Pulmonary artery endothelial cell (primary cell): Measurements from ENCODE around the gene RTRAF. TPM values are rescaled to one million over a fixed set of nuclear protein-coding genes. Genes with fewer than 3 reads are reported as not detected.

Source experiments
- DNase-seq: peaks from one replicate; pipeline ENCODE4 v3.0.0-alpha.2; 2011; ENCODE audit warnings: low read depth, low spot score
- total RNA-seq: library from RNA; depleted of rRNA; stranded (reverse); fragments of >200 nt; gene quantifications from 2 replicates; pipeline ENCODE4 v1.2.3, GENCODE V29; 2014

The RTRAF gene
- 240 and 310 TPM in 2 replicates for total RNA-seq

GRCh38 chr14:51989293-51990234, at the start of gene RTRAF:
RTRAF (plus strand) TSS chr14:51989546; CDS start chr14:51989640, 94 bp downstream.
- DNase-seq, result peak; percentile 85

GRCh38 chr14:51939755-51940301, 49.5 kb upstream of the RTRAF start:
- no peak for DNase-seq

GRCh38 chr14:51942971-51943370, 46.4 kb upstream of the RTRAF start:
- no peak for DNase-seq

- no peak for DNase-seq
Observed at GRCh38 chr14:51950007-51950406, 39.3 kb upstream of the RTRAF start.

DNA sequence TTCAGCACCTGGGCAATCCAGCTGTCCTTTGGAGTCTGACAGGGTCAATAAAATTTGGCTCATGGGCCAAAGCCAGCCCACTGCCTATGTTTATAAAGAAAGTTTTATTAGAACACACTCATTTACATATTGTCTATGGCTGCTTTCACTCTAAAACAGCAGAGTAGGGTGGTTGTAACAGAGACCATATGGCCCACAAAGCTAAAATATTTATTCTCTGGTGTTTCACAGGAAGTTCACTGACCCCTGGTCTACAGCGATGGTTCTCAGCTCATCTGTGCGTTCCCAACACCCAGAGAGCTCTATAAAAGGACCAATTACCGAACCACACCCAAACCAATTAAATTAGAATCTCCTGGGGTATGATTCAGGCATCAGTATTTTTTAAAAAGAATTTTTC, 37.7 kb upstream of the RTRAF start:
- no peak for DNase-seq

- DNase-seq, result no peak
Observed at GRCh38 chr14:51954031-51954430, 35.3 kb upstream of the RTRAF start.

- no peak for DNase-seq
Observed at GRCh38 chr14:51954657-51955056, 34.7 kb upstream of the RTRAF start.

DNA sequence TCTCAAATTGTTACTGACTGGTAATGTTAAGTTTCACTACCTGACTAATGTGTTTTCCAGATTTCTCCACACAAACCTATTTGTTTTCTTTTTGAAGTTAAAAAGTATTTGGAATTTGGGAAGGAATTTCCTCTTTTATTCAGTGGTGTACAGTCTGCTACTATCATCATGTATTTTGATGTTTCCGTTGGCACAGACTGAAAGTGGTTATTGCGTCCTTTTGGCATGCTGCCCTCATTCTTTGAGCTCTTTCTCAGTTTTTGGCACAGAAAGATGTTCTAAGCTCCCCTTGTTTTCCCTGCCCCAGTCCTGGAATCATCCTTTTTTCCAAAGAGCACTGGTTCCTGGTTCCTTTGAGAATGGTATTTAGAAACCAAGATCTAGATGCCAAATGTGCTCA, 31.4 kb upstream of the RTRAF start:
- DNase-seq, result peak; percentile 27

DNA sequence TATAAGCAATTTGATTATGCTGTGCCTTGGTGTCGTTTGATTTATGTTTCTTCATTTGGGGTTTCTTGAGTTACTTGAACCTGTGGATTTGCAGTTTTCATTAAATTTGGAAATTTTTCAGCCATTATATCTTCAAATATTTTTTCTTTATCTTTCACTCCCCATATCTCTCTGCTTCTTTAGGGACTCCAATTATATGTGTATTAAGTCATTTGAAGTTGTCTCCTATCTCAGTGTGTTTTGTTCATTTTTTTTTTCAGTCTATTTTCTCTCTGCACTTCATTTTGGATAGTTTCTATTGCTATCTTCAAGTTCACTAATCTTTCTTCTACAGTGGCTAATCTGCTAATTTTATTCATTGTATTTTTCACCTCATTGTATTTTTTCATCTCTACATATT, 29.4 kb upstream of the RTRAF start:
- no peak for DNase-seq

DNA sequence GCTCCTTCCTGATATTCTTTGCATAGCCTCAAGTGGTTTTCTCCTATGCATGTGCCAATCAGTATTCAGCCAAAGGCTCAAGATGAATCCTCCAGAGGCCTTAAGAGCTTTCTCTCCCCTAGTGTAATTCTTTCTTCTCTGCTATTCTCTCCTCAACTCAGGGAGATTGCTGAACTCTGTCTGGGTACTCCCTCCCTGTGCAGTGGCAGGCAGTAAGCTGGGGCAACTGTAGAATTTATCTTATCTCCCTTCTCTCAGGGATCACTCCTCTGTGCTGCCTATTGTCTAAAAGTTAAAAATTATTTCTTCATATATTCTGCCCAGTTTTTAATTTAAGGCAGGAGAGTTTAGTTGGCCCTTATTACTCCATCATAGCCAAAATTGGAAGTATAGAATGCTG, 28.5 kb upstream of the RTRAF start:
- no peak for DNase-seq

GRCh38 chr14:51962711-51963110, 26.6 kb upstream of the RTRAF start:
- DNase-seq, result no peak

GRCh38 chr14:51963286-51963685, 26.1 kb upstream of the RTRAF start:
- DNase-seq, result no peak

DNA sequence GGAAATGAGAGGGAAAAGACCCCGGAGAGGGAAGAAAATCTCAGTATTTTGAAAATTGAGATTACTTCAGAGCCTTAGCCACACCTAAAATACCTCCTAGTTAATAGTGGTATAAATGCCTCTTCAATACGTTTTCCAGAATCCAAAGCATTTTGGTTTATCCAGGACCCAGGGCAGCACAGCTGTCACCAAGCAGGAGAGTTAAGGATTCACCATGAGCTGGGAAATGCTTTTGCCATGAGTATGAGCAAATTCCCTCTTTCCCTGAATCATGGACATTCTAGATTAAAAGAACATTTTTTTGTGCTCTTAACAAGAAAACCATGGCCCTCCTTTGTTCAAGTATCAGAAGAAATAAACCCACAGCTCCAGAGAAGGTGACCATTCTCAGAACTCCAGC, 21.8 kb upstream of the RTRAF start:
- no peak for DNase-seq

GRCh38 chr14:51969852-51970540, 19.4 kb upstream of the RTRAF start:
- no peak for DNase-seq

GRCh38 chr14:51972566-51972965, 16.8 kb upstream of the RTRAF start:
- no peak for DNase-seq

- DNase-seq, result no peak
Observed at GRCh38 chr14:51977075-51977474, 12.3 kb upstream of the RTRAF start.

DNA sequence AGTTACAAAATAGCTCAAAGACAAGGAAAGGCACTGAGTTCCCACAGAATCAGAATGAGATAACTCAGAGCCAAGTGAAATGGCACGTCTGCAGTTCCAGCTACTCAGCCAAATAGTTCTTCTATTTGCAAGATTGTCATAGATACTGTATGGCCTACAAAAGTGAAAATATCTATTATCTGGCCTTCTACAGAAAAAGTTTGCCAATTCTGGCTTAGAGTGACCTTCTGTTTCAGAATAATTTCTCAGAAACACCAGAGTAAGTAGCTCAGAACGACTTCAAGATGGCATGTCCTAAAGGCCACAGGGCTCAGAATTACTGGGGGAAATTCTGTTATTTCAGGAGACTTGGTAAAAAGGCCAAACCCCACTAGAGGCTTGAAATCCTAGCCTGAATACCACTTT, 10.7 kb upstream of the RTRAF start:
- no peak for DNase-seq

- peak; percentile 35 for DNase-seq
Observed at GRCh38 chr14:51979088-51979709, 10.1 kb upstream of the RTRAF start.

DNA sequence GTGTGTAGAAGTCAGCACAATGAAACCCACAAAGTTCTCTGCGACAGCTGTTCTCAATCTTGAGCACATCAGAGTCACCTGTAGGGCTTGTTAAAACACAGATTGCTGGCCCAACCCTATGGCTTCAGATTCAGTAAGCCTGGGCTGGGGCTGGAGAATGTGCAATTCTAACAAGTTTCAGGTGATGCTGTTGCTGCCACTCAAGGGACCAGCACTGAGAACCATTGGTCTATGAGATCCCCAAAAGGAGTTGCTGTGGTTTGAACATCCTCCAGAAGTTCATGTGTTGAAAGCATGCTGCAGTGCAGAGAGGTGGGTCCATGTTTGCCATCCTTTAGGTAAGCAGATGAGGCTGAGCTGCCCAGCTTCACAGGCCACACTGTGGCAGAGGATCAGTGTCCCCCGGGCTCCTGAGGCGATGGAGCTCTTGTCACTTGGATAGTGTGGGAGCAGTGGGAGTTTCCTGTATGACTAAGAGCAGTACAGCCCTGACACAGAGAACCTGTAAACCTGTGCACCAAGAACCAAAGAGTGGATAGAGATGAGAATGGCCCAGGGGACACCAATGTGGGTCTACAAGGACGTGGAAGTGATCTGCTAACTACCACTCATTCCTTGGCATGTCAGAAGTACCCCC, 8.0 kb upstream of the RTRAF start:
- DNase-seq, result no peak

DNA sequence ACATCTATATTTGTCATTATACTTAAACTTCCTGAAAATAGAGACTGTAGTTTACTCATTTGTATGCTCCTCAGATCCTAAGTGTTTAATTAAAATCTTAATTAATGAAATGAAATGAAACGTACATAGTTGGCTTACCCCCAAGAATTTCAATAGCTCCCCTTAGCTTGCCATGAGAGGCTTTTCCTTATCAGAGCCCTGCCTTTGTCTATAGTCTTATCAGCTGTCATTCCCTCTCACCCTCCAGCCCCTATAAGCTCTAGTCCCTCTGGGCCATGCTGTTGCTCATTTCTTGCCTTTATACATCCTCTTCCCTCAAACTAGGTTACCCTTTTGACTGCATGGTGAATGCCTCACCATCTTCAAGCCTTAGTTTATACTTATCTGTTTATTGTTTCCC, 1.1 kb upstream of the RTRAF start:
- no peak for DNase-seq

DNA sequence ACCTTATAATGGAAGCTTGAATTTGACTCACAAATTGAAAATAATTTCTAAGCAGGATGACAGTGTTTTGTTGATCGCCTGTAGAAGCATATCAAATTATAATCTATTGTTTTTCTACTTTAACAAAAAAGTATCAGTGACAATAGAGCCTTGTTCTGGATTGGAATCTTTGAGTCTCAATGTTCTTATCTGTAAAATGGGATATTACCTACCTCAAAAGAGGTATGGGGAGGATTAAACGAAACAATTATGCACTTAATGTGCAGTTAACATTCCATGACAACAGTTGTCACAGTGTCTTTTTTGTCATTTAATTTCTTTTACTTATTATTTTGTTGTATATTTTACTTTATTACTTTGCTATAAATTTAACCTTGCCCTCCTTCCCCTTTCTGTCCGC, 1.1 kb downstream of the RTRAF start:
- DNase-seq, result no peak
